ENCODE data around the gene KCNQ1.

KCNQ1 gene

GRCh38 chr11:2832533-2833020 is 387.8 kb downstream of the KCNQ1 start:
- DNase-seq (ENCODE audit: insufficient read length, low spot score) (no peak), FAIRE-seq (no peak)
- TF ChIP-seq CTCF (IDR thresholded peaks at IDR 0.05; ENCODE audit: insufficient read depth, missing control alignments), result no peak

GRCh38 chr11:2833051-2833715 is 388.4 kb downstream of the KCNQ1 start:
- no peak for DNase-seq (ENCODE audit: insufficient read length, low spot score)
- FAIRE-seq, result no peak
- TF ChIP-seq CTCF (IDR thresholded peaks at IDR 0.05; ENCODE audit: insufficient read depth, missing control alignments), result no peak

- TF ChIP-seq CTCF (IDR thresholded peaks at IDR 0.05; ENCODE audit: insufficient read depth, missing control alignments), result no peak
- FAIRE-seq (no peak), DNase-seq (ENCODE audit: insufficient read length, low spot score) (no peak)
Observed at GRCh38 chr11:2833716-2834502, 389.1 kb downstream of the KCNQ1 start.

GRCh38 chr11:2834503-2835273 is 389.9 kb downstream of the KCNQ1 start:
- no peak for TF ChIP-seq CTCF (IDR thresholded peaks at IDR 0.05; ENCODE audit: insufficient read depth, missing control alignments)
- FAIRE-seq, result no peak
- no peak for DNase-seq (ENCODE audit: insufficient read length, low spot score)

GRCh38 chr11:2835296-2835695 is 390.5 kb downstream of the KCNQ1 start:
- no peak for FAIRE-seq
- no peak for DNase-seq (ENCODE audit: insufficient read length, low spot score)
- TF ChIP-seq CTCF (IDR thresholded peaks at IDR 0.05; ENCODE audit: insufficient read depth, missing control alignments), result no peak

- DNase-seq (ENCODE audit: insufficient read length, low spot score), result no peak
- no peak for TF ChIP-seq CTCF (IDR thresholded peaks at IDR 0.05; ENCODE audit: insufficient read depth, missing control alignments)
- FAIRE-seq, result no peak
Observed at GRCh38 chr11:2835751-2836150, 390.9 kb downstream of the KCNQ1 start.
